GM19328 (cell line): ENCODE results near the gene NCBP1.
A peak's percentile ranks its signal among the peaks of the same experiment; 100 is the strongest.
"Not testable (repeated sequence)": the region's sequence is repeated elsewhere in the genome, so short reads cannot be mapped to it uniquely, and the experiment has no call there.

Source experiments
- ATAC-seq: cut with Tn5 transposase; IDR thresholded peaks from one replicate; pipeline ENCODE4 v1.9.1; 2021; ENCODE audit warnings: mild to moderate bottlenecking, moderate library complexity; ENCODE audit not compliant: unreplicated experiment

The NCBP1 gene, protein sequence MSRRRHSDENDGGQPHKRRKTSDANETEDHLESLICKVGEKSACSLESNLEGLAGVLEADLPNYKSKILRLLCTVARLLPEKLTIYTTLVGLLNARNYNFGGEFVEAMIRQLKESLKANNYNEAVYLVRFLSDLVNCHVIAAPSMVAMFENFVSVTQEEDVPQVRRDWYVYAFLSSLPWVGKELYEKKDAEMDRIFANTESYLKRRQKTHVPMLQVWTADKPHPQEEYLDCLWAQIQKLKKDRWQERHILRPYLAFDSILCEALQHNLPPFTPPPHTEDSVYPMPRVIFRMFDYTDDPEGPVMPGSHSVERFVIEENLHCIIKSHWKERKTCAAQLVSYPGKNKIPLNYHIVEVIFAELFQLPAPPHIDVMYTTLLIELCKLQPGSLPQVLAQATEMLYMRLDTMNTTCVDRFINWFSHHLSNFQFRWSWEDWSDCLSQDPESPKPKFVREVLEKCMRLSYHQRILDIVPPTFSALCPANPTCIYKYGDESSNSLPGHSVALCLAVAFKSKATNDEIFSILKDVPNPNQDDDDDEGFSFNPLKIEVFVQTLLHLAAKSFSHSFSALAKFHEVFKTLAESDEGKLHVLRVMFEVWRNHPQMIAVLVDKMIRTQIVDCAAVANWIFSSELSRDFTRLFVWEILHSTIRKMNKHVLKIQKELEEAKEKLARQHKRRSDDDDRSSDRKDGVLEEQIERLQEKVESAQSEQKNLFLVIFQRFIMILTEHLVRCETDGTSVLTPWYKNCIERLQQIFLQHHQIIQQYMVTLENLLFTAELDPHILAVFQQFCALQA

DNA sequence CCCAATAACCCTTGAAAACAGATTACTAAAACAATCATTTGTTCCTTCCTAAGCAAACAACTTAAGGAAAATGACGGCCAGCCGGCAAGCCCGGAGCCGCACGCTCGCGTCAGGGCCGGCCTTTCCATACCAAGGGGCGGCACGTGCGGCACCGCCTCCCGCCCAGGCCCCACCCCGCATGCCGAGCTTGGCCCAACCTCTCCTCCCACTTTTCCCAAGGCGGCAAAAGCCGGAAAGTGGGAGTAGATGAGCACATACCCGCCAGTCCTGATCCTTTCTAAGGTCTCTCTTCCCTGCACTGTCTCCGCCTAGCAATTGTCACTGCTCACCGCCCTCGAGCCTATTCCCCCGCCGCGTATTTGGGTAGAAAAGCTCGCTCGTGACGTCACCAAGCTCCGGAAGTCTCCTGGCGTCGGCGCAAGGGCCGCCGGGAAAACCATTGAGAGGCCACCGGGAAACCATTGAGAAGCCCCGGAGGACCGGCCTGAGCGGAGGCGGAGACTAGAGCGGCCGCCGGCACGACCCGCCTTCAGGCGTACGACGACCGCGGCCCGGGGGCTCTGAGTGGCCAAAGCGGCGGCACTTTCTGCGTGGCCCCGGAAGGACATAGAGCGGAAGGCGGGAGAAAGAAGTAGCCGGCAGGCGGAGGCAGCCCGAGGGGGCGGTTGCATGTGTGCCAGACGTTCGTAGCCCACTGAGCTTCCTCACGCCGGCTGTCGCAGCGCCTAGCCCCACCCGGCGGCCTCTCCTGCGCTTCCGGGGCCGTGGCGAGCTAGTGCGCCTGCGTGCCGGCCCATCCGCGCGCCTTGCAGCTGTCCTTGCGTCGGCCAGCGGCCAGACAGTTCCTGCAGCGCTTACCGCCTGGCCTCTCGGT lies at the start of gene NCBP1, which contains the start of gene TSTD2:
NCBP1 (plus strand) TSS at position 837 of the 874 bp plus-strand sequence. CDS start 61 bp downstream, outside the sequence.
TSTD2 (minus strand) TSS at position 384 of the 874 bp plus-strand sequence. CDS start 5,806 bp downstream, outside the sequence.
- peak; percentile 86 for ATAC-seq

DNA sequence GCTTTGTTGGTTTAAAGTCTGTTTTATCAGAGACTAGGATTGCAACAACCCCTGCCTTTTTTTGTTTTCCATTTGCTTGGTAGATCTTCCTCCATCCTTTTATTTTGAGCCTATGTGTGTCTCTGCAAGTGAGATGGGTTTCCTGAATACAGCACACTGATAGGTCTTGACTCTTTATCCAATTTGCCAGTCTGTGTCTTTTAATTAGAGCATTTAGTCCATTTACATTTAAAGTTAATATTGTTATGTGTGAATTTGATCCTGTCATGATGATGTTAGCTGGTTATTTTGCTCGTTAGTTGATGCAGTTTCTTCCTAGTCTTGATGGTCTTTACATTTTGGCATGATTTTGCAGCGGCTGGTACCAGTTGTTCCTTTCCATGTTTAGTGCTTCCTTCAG lies 48.8 kb upstream of the NCBP1 start:
- ATAC-seq, result not testable (repeated sequence)

DNA sequence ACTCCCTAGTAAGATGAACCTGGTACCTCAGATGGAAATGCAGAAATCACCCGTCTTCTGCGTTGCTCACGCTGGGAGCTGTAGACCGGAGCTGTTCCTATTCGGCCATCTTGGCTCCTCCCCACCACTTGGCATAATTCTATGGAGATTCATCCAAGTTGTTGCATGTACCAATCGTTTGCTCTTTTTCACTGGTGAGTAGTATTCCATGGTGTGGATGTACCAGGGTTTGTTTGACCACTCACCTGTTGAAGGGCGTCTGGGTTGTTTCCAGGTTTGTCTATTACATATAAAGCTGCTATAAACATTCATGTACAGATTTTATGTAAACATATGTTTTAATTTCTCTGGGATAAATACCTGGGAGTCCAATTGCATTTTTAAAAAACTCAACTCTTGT lies 46.7 kb upstream of the NCBP1 start:
- not testable (repeated sequence) for ATAC-seq

DNA sequence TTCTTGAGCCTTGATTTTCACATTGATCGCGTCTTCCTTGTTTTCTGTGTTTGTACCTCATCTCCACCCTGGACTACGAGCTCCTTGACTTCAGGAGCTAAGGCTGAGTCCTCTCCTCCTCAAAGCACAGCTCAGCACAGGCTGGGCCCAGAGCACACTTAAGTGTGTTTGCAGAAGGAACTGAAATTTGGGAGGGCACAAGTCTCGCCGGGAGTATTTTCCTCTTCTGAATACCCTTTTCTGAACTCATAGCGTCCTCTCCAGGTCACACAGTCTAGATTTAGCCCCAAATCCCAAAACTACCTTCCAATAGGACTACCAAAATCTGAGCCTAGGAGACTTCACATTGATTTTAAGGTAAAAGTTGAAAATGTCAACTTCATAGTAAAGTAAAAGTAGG lies 42.1 kb upstream of the NCBP1 start:
- ATAC-seq, result no peak

DNA sequence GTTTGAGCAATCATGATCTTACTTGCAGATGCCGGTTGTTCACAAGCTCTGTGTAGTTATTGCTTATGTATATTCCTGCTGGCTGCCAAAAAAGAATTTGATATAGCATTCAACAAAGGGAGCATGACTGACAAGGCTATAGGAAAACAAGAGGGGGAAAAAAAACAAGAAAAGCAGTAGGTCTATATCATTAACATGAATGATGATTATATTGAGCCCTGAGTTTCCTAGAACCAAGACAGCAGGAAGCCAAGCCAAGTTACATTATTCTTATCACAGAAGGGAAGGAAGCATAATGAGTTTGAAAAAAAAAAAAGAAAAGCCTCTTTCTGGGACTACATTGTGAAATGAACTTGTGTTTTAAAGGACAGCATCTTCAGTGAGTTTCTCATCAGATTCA lies 41.5 kb upstream of the NCBP1 start:
- no peak for ATAC-seq

DNA sequence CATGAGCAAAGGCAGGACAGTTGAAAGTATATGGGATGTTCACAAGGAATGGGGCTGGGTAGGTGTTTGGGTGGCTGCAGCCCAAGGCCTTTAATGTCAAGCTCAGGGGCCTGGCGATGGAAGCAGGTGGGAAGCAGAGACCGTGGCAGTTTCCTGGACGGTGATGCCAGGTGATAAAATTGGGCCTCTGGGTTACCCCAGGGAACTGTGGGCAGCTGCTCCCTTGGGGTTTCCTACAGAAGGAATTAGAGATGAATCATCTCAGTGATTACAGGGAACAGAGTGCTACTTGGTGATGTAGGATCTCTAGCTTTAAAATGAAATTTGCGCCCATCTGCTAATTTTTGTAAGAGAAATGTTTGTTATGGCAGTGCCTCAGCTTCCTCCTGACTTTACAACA lies 39.7 kb upstream of the NCBP1 start:
- ATAC-seq, result no peak

DNA sequence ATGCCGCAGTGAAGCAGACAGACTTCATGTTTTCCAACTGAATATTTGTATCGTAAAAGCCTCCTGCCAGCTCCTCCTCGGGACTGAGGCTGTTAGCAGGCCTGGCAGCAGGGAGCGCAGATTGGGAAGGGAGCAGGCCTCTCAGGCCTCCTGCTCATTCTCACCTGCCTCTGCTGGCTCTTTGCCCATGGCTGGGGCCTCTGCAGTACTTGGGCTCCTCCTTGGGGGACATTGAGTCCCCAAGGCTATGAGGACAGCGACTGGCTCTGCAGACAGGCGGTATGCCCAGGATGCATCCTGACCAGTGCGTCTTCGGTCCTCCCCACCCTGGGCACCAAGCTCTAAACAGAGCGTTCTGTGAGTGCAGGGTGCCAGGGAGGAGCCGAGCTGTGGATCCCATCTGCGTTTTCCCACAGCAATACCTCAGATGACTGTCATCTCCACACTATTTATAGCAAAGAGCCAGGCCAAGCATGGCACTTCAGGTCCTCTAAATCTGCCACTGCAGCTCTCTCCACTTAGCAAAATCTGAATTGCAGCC lies 39.2 kb upstream of the NCBP1 start:
- no peak for ATAC-seq

DNA sequence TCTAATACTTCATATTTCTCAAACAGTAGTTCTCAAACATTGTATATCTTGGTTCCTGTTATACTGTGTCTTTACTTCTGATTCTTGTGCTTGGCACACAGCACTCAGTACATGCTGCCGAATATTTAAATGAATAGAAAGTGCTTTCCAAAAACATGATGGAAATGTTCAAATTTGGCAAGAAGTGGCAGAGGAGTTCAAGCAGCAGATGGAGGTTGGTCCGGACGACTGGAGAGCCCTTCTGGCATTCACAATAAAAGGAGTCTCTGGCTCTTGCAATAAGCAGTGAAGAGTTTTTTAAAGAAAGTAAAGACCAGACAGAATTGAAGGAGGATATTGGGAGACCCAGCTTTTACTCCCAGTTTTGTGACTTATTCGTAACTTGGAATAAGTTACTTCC lies 36.7 kb upstream of the NCBP1 start:
- no peak for ATAC-seq

DNA sequence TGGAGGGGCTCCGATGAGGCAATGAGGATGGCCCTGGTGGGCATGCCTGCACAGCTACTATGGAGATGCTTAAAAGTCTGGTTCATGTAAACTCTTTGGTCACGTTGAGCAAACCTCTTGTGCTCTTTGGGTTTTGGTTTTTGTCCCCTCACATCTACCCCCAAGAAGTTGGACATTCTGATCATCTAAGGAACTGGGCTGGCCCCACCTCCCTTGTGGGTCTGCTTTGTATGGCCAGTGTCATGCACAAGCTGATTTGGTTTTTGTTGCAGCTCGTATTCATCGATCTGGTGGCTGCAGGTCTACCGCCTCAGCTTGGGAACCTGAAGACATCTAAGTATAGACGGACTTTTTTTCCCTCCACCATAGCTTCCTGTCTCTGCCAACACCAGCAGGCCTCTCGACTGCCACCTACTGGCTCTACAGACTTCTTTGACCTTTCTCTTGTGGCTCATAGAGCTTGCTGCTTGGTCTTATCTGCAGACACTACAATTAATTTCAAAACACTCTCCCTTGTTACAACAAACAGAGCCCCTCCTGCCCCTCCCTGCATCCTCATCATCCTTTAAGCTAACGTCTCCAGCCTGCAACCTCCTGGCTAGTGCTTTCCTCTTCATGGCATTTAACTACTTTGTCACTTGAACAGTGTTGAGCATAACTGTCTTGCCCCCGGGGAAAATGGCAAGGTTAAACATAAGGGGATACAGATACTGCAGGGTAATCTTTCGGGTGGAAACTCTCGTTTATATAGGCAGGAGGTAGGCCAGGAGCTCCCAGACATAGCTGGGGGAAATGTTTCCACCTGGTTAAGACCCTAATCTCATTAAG lies 34.9 kb upstream of the NCBP1 start:
- peak; percentile 81 for ATAC-seq

DNA sequence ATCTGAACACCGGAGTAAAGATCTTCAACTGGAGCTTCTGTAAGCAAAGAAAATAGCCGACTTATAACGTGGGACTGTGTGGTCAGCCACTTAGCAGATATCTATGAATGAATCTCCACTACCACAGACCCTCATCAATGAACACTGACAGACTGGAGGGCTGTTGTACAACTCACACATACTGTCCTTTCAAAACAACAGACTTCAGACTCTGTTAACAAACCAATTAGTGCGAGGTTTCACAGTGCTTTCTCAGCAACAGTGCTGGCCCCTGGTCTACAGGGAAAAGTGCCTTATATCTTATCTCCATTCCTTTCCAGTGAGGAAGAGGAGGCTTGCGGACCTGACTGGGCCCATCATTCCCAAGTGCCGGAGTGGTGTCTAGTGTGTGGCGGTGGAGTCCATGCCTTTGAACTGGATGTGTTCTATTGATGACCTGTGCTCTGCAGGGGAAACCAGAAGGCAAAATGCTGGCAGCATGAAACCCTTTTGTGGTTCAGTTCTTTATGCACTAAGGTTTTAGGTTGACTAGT lies 34.2 kb upstream of the NCBP1 start:
- no peak for ATAC-seq

DNA sequence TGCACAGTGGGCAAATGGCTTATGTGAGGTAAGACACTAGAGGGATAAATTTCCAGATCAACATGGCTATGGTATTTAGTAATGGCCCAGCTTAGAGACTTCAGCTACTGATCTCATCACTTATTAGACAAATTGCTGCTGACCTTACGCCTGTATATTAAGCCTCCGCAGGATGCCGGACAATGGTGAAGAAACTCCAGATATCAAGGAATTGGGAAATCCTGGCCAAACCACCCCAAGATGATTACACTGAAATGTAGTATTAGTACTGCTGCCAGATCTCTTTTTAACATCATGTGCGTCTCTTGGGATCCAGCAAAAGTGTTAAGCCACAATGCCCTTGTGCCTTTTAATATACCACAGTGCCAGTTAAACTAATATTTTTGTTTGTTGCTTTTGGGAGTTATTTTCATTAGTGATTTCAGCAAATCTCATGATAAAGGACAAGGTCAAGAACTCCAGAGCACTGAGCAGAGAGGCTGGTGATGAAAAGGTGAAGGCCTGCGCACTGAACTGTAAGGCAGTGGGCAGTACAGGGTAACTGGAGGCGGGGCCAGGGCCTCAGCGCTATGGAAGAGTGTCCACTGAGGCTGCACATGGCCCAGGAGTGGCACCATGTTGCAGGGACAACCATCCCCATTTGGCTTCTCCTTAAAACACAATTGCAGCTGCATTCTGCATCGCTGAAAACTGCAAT lies 32.9 kb upstream of the NCBP1 start:
- no peak for ATAC-seq

DNA sequence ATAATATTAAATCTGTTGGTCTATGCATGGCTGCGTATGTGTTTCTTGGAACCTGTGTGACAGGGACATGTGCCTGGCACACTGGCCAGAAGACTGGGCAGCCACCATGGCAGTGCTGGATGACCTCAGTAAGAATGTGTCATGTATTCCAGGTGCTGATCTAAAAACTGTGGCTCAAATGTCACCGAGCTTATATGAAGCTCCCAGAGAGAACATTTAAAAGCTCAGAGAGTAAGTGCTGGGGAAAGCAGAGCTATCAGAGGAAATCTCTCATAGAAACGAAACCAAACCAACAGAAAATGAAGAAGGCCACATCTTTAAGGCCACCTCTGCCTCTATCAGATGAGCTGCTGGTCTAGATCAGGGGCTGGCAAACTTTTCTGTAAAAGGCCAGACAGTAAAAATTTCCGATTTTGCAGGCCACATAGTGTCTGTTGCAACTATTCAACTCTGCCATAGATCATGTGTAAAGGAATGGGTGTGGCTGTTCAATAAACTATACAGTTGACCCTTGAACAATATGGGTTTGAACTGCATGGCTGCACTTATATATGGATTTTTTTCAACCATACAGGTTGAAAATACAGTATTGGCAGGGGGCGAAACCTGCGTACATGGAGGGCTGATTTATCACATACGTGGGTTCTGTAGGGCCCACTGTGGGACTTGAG lies 32.3 kb upstream of the NCBP1 start:
- no peak for ATAC-seq

DNA sequence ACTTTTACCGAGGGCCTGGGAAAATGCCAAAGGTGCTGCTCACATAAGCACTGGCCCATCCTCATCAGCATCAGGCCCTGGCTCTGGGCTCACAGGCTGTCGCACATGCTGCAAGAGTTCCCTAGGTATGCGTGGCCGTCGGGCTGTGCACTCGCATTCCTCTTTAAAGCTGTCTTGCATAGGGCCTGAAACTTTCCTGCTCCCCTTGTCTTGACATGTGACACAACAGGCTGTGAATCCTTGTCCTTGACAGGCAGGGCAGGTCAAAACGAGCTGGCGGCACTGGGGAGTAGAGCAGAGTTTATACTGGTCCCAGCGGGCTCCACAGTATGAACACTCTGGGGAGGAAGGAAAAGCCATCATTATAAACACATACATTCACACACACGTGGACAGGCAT lies 31.2 kb upstream of the NCBP1 start:
- ATAC-seq, result no peak

DNA sequence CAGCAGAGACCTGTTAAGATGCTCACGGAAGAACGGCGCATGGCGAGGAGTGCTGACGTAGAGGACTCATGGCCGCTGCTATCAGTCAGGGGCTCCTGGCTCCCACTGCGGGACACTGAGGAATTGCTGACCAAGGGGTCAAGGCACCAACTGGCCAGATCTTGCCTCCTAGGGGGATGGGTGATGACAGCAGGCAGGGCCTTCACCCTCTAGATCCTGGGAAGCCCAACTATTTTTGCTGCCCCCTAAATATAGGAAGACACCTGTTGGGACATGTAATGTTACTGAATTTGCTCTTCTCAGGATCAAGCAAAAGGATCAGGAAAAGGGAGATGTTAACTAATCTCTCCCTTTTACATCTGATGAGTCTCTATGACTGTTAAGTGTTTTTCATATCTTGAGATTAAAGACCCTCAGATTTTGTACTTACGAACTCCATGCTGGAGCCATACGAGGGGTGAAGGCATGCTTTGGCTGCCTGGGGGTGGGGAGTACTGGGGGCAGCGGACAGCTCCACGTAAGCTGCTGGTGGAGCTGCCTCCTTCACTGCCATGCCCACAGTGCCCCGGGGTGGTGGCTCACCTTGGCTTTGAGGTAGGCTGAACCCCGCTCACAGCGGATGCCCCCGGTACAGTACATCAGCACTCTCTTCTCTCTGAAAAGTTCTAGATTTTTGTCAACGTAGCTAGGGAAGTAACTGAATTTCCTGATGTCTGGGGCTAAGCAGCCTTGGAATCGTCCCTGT lies 28.5 kb upstream of the NCBP1 start:
- no peak for ATAC-seq

DNA sequence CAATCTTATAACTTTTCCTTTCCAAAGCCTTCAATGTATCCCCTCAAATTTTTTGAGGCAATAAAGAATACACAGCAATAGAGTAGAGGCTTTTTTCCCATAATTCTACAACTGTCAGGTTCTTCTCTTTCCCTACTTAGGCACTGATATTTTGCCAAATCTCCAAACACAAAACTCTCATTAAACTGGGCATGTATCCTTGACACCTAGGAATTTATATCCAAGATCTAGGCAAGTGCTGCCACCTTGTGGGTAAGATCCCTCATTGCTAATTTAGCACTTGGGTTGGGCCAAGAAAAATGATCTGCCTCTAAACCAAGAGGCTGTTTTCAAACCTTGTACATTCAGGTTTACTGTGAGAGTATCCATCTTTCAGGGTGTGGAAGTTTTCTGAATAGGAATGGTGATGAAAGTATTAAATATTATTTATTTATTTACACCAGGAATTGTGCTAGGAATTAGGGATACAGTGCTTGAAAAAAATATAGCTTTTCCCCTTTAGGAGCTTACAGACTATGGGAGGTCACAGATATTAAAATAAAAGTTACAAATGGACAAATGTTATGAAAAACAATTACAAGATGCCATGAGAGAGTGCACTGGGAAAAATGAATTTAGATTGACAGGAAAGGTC lies 18.1 kb upstream of the NCBP1 start:
- ATAC-seq, result no peak

DNA sequence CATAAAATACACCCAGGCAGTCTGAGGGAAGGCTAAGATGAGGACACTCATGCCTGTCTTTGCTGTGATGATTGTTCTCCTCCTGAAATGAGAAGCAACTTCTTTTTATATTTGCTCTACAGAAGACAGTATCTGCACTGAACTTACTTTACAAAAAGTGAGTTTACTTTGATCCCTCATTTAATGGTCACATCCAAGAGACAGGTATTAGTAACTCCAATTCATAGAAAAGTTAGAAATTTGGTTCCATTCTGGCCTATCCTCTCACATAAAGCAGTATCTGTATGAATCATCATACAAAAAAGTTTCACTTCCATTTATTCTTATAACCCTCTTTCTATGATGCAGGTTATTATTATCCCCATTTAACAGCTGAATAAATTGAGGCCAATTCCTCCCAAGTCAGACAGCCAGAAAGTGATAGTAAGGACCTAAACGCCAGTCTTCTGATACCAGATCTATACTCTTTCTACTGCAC lies 15.6 kb upstream of the NCBP1 start:
- no peak for ATAC-seq

DNA sequence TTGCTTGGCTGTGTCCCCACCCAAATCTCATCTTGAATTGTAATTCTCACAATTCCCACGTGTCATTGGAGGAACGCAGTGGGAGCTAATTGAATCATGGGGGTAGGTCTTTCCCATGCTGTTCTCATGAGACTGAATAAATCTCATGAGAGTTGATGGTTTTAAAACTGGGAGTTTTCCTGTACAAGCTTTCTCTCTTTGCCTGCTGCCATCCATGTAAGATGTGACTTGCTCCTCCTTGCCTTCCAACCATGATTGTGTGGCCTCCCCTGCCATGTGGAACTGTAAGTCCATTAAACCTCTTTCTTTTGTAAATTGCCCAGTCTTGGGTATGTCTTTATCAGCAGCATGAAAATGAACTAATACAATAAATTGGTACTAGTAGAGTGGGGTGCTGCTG lies 13.6 kb upstream of the NCBP1 start:
- not testable (repeated sequence) for ATAC-seq
